Measurements from ENCODE around the gene CCR9. TPM values are rescaled to one million over a fixed set of nuclear protein-coding genes. Genes with fewer than 3 reads are reported as not detected.

CCR9 gene
- polyA plus RNA-seq, 3 donors, result not detected

DNA sequence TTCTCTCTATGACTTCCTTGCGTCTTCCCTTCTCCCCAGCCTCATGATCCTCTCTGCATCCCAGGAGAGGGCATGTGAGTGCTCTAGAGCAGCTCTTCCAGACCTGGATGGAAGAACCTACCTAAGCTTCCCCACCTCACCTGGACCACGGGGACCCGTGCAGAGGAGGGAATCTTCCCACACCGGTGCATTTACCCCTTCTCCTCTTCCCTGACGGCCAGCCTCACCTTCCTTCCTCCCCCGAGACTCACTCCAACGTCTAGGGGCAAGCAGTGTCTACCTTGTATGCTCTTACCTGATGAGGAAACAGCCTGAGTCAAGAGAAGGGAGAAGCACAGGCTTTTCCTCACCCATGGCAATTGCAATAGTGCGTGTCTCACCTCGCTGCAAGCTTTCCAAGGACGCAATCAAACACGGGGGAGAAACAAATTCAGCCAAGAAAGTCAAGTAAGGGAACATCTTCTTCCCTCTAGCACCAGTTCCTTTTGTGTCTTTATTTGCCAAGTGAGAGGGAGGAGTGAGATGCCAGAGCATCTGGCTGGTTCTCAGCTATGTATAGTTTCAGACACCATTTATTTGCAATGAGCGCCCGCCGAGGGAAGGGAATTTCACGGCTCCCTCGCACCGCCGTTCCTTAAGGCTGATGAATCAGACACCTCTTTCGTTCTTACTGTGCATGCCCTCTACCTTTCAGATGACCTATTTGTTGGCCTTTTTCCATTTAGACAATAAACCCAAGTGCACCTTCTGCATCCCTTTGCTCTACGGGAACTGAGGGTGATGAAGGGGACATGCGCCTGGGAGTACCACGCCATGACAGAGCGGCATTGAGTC lies 1.8 kb upstream of the CCR9 start:
- WGBS (ENCODE audit: insufficient coverage), result 98% methylated on average over 7 of the region's 23 CpGs
- no peaks in the 10 kb centered on the region for H3K36me3 ChIP-seq (replicated peaks in 1 of 2; ENCODE audit: control insufficient read depth in 1 of 2, insufficient read depth in 2 of 2, low read length in 2 of 2)
- no peaks in the 10 kb centered on the region for H4K20me1 ChIP-seq (ENCODE audit: insufficient read depth, low read length)
- TF ChIP-seq, protein P1, sequence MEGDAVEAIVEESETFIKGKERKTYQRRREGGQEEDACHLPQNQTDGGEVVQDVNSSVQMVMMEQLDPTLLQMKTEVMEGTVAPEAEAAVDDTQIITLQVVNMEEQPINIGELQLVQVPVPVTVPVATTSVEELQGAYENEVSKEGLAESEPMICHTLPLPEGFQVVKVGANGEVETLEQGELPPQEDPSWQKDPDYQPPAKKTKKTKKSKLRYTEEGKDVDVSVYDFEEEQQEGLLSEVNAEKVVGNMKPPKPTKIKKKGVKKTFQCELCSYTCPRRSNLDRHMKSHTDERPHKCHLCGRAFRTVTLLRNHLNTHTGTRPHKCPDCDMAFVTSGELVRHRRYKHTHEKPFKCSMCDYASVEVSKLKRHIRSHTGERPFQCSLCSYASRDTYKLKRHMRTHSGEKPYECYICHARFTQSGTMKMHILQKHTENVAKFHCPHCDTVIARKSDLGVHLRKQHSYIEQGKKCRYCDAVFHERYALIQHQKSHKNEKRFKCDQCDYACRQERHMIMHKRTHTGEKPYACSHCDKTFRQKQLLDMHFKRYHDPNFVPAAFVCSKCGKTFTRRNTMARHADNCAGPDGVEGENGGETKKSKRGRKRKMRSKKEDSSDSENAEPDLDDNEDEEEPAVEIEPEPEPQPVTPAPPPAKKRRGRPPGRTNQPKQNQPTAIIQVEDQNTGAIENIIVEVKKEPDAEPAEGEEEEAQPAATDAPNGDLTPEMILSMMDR (IDR thresholded peaks at IDR 0.05), result no peak
- H3K27ac ChIP-seq (ENCODE audit: low read depth in 1 of 2, low read length in 2 of 2), result no peak overlapping the region
- no peak overlapping the region for H3K4me2 ChIP-seq (replicated peaks; ENCODE audit: extremely low read depth, low read length, poor library complexity, severe bottlenecking)
- H3K4me1 Mint-ChIP-seq, result no peaks in the 10 kb centered on the region
- no peak overlapping the region for H3K4me3 ChIP-seq (replicated peaks in 1 of 3; ENCODE audit: low read depth in 2 of 3, low read length in 3 of 3)
- no peak overlapping the region for H3K9ac ChIP-seq (ENCODE audit: insufficient read depth, low read length, poor library complexity, severe bottlenecking)
- no peak overlapping the region for H3K27ac Mint-ChIP-seq
- H3K27me3 Mint-ChIP-seq (ENCODE audit: low read depth in 3 of 3), result peaks cover 0 to 8% (median 3%) of the 10 kb centered on the region in 3 donors
- H3K4me3 Mint-ChIP-seq, result no peak overlapping the region
- no peaks in the 10 kb centered on the region for H3K27me3 ChIP-seq (ENCODE audit: control insufficient read depth in 2 of 2, insufficient read depth in 2 of 2, low read length in 2 of 2)
- intact Hi-C loops (cut with micrococcal nuclease), result no loop called here
- H3K36me3 Mint-ChIP-seq, result no peaks in the 10 kb centered on the region
- no peaks in the 10 kb centered on the region for H3K9me3 ChIP-seq (replicated peaks in 1 of 2; ENCODE audit: control insufficient read depth in 1 of 2, insufficient read depth in 1 of 2, low read length in 2 of 2)
- DNase-seq, result no peak
- no peaks in the 10 kb centered on the region for H3K4me1 ChIP-seq (ENCODE audit: control insufficient read depth in 1 of 2, insufficient read depth in 2 of 2, low read length in 2 of 2)
- no peaks in the 10 kb centered on the region for H3K79me2 ChIP-seq (ENCODE audit: insufficient read depth, low read length)
- H3K9me3 Mint-ChIP-seq, result no peaks in the 10 kb centered on the region
- H2AFZ ChIP-seq (ENCODE audit: insufficient read depth, low read depth, low read length, poor library complexity, severe bottlenecking), result no peak overlapping the region

DNA sequence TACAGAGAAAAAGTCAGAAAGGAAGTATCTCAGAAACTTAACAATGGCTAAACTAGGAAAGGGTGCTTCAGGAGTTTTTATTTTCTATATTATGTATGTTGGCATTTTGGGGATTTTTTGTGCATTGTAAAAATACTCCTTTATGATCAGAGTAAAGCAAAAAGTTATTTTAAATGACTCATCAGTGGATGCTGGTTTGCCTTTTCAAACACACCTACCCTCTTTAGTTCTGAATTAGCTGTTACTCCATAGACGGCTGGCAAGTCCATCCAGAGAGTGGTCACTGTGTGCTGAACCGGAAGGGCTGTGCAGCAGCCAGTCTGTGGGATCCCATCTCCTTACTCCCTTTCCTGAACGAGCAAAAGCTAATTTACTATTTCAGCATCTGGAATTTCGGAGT lies 942 bp downstream of the CCR9 start:
- H3K9me3 ChIP-seq (replicated peaks in 1 of 2; ENCODE audit: control insufficient read depth in 1 of 2, insufficient read depth in 1 of 2, low read length in 2 of 2), result no peaks in the 10 kb centered on the region
- TF ChIP-seq, protein P1 (IDR thresholded peaks at IDR 0.05), result no peak
- DNase-seq, result no peak
- 100% methylated on average over 3 of the region's 4 CpGs for WGBS (ENCODE audit: insufficient coverage)
- no peak overlapping the region for H3K4me3 ChIP-seq (replicated peaks in 1 of 3; ENCODE audit: low read depth in 2 of 3, low read length in 3 of 3)
- no peak overlapping the region for H2AFZ ChIP-seq (ENCODE audit: insufficient read depth, low read depth, low read length, poor library complexity, severe bottlenecking)
- no peak overlapping the region for H3K9ac ChIP-seq (ENCODE audit: insufficient read depth, low read length, poor library complexity, severe bottlenecking)
- Mint-ChIP-seq H3K27me3 (ENCODE audit: low read depth in 3 of 3) (peaks cover 0 to 8% (median 7%) of the 10 kb centered on the region in 3 donors), H3K36me3 (no peaks in the 10 kb centered on the region), H3K27ac (no peak overlapping the region), H3K9me3 (no peaks in the 10 kb centered on the region), H3K4me1 (peaks cover 5% of the 10 kb centered on the region), H3K4me3 (no peak overlapping the region)
- no peaks in the 10 kb centered on the region for H4K20me1 ChIP-seq (ENCODE audit: insufficient read depth, low read length)
- no peaks in the 10 kb centered on the region for H3K27me3 ChIP-seq (ENCODE audit: control insufficient read depth in 2 of 2, insufficient read depth in 2 of 2, low read length in 2 of 2)
- H3K4me1 ChIP-seq (ENCODE audit: control insufficient read depth in 1 of 2, insufficient read depth in 2 of 2, low read length in 2 of 2), result peaks cover 0 to 2% of the 10 kb centered on the region in 2 donors
- intact Hi-C loops (cut with micrococcal nuclease), result no loop called here
- H3K36me3 ChIP-seq (replicated peaks in 1 of 2; ENCODE audit: control insufficient read depth in 1 of 2, insufficient read depth in 2 of 2, low read length in 2 of 2), result no peaks in the 10 kb centered on the region
- no peak overlapping the region for H3K4me2 ChIP-seq (replicated peaks; ENCODE audit: extremely low read depth, low read length, poor library complexity, severe bottlenecking)
- no peaks in the 10 kb centered on the region for H3K79me2 ChIP-seq (ENCODE audit: insufficient read depth, low read length)
- H3K27ac ChIP-seq (ENCODE audit: low read depth in 1 of 2, low read length in 2 of 2), result no peak overlapping the region

Measured in CD14-positive monocyte (primary cell).